Measurements from ENCODE around the gene PKIB.
"Not testable (repeated sequence)": the region's sequence is repeated elsewhere in the genome, so short reads cannot be mapped to it uniquely, and the experiment has no call there.

The PKIB gene

GRCh38 chr6:122740936-122741335, 130.7 kb downstream of the PKIB start:
- Histone ChIP-seq H3K9me3 (ENCODE audit: control insufficient read depth, insufficient read depth, low read depth, low read length) (peaks cover 8% of the 10 kb centered on the region; the same call in 1 of the 2 replicates), H3K27ac (ENCODE audit: low read depth, low read length) (no peak overlapping the region), H3K36me3 (ENCODE audit: control insufficient read depth, insufficient read depth, low read length) (no peaks in the 10 kb centered on the region), H3K27me3 (ENCODE audit: control insufficient read depth, insufficient read depth, low read length) (no peaks in the 10 kb centered on the region), H3K9ac (ENCODE audit: low read length) (no peak overlapping the region), H3K4me3 (ENCODE audit: low read depth, low read length) (no peak overlapping the region), H3K4me1 (ENCODE audit: control insufficient read depth, insufficient read depth, low read length) (peaks cover 4% of the 10 kb centered on the region)

- not testable (repeated sequence) for H3K9ac ChIP-seq (ENCODE audit: low read length); H3K4me1 ChIP-seq (ENCODE audit: control insufficient read depth, insufficient read depth, low read length); H3K9me3 ChIP-seq (ENCODE audit: control insufficient read depth, insufficient read depth, low read depth, low read length); H3K36me3 ChIP-seq (ENCODE audit: control insufficient read depth, insufficient read depth, low read length); H3K4me3 ChIP-seq (ENCODE audit: low read depth, low read length); H3K27me3 ChIP-seq (ENCODE audit: control insufficient read depth, insufficient read depth, low read length); H3K27ac ChIP-seq (ENCODE audit: low read depth, low read length)
Observed at GRCh38 chr6:122744247-122744646, 134.0 kb downstream of the PKIB start.

- H3K9ac ChIP-seq (ENCODE audit: low read length): not testable (repeated sequence)
- H3K9me3 ChIP-seq (ENCODE audit: control insufficient read depth, insufficient read depth, low read depth, low read length): peaks cover 10% of the 10 kb centered on the region
Observed at GRCh38 chr6:122744856-122745255, 134.7 kb downstream of the PKIB start.

GRCh38 chr6:122746688-122747087, 136.5 kb downstream of the PKIB start:
- Histone ChIP-seq H3K36me3 (ENCODE audit: control insufficient read depth, insufficient read depth, low read length) (no peaks in the 10 kb centered on the region), H3K27me3 (ENCODE audit: control insufficient read depth, insufficient read depth, low read length) (peaks cover 7% of the 10 kb centered on the region), H3K9ac (ENCODE audit: low read length) (no peak overlapping the region), H3K4me3 (ENCODE audit: low read depth, low read length) (no peak overlapping the region), H3K4me1 (ENCODE audit: control insufficient read depth, insufficient read depth, low read length) (no peaks in the 10 kb centered on the region), H3K27ac (ENCODE audit: low read depth, low read length) (no peak overlapping the region), H3K9me3 (ENCODE audit: control insufficient read depth, insufficient read depth, low read depth, low read length) (peaks cover 5% of the 10 kb centered on the region; the same call in 1 of the 2 replicates)

More at GRCh38 chr6:122744856-122745255, 134.7 kb downstream of the PKIB start:
- H3K36me3 ChIP-seq (ENCODE audit: control insufficient read depth, insufficient read depth, low read length); H3K4me3 ChIP-seq (ENCODE audit: low read depth, low read length); H3K27ac ChIP-seq (ENCODE audit: low read depth, low read length); H3K4me1 ChIP-seq (ENCODE audit: control insufficient read depth, insufficient read depth, low read length); H3K27me3 ChIP-seq (ENCODE audit: control insufficient read depth, insufficient read depth, low read length): not testable (repeated sequence)

GRCh38 chr6:122747573-122747972, 137.4 kb downstream of the PKIB start:
- H3K36me3 ChIP-seq (ENCODE audit: control insufficient read depth, insufficient read depth, low read length): no peaks in the 10 kb centered on the region
- H3K9ac ChIP-seq (ENCODE audit: low read length): no peak overlapping the region
- no peak overlapping the region for H3K4me3 ChIP-seq (ENCODE audit: low read depth, low read length)
- peaks cover 5% of the 10 kb centered on the region; the same call in 1 of the 2 replicates for H3K9me3 ChIP-seq (ENCODE audit: control insufficient read depth, insufficient read depth, low read depth, low read length)
- peaks cover 16% of the 10 kb centered on the region for H3K27me3 ChIP-seq (ENCODE audit: control insufficient read depth, insufficient read depth, low read length)
- no peak overlapping the region for H3K27ac ChIP-seq (ENCODE audit: low read depth, low read length)
- no peaks in the 10 kb centered on the region for H3K4me1 ChIP-seq (ENCODE audit: control insufficient read depth, insufficient read depth, low read length)

- H3K9ac ChIP-seq (ENCODE audit: low read length); H3K36me3 ChIP-seq (ENCODE audit: control insufficient read depth, insufficient read depth, low read length); H3K27ac ChIP-seq (ENCODE audit: low read depth, low read length); H3K4me1 ChIP-seq (ENCODE audit: control insufficient read depth, insufficient read depth, low read length); H3K4me3 ChIP-seq (ENCODE audit: low read depth, low read length); H3K9me3 ChIP-seq (ENCODE audit: control insufficient read depth, insufficient read depth, low read depth, low read length): not testable (repeated sequence)
- peaks cover 30% of the 10 kb centered on the region for H3K27me3 ChIP-seq (ENCODE audit: control insufficient read depth, insufficient read depth, low read length)
Observed at GRCh38 chr6:122748945-122749344, 138.7 kb downstream of the PKIB start.

- H3K27me3 ChIP-seq (ENCODE audit: control insufficient read depth, insufficient read depth, low read length): peaks cover 36% of the 10 kb centered on the region
- peaks cover 5% of the 10 kb centered on the region; the same call in 1 of the 2 replicates for H3K4me1 ChIP-seq (ENCODE audit: control insufficient read depth, insufficient read depth, low read length)
- no peaks in the 10 kb centered on the region for H3K36me3 ChIP-seq (ENCODE audit: control insufficient read depth, insufficient read depth, low read length)
- H3K9ac ChIP-seq (ENCODE audit: low read length): no peak overlapping the region
- peaks cover 5% of the 10 kb centered on the region; the same call in 1 of the 2 replicates for H3K9me3 ChIP-seq (ENCODE audit: control insufficient read depth, insufficient read depth, low read depth, low read length)
- no peak overlapping the region for H3K27ac ChIP-seq (ENCODE audit: low read depth, low read length)
- H3K4me3 ChIP-seq (ENCODE audit: low read depth, low read length): no peak overlapping the region
Observed at GRCh38 chr6:122749451-122750050, 139.3 kb downstream of the PKIB start.

- Histone ChIP-seq H3K27me3 (ENCODE audit: control insufficient read depth, insufficient read depth, low read length) (peaks cover 47% of the 10 kb centered on the region), H3K9me3 (ENCODE audit: control insufficient read depth, insufficient read depth, low read depth, low read length) (peaks cover 5% of the 10 kb centered on the region; the same call in 1 of the 2 replicates), H3K4me3 (ENCODE audit: low read depth, low read length) (no peak overlapping the region), H3K9ac (ENCODE audit: low read length) (no peak overlapping the region), H3K36me3 (ENCODE audit: control insufficient read depth, insufficient read depth, low read length) (no peaks in the 10 kb centered on the region), H3K27ac (ENCODE audit: low read depth, low read length) (no peak overlapping the region), H3K4me1 (ENCODE audit: control insufficient read depth, insufficient read depth, low read length) (peaks cover 8% of the 10 kb centered on the region; the same call in 1 of the 2 replicates)
Observed at GRCh38 chr6:122751326-122751725, 141.1 kb downstream of the PKIB start.

- Histone ChIP-seq H3K4me1 (ENCODE audit: control insufficient read depth, insufficient read depth, low read length) (peaks cover 10% of the 10 kb centered on the region; the same call in 1 of the 2 replicates), H3K9me3 (ENCODE audit: control insufficient read depth, insufficient read depth, low read depth, low read length) (peaks cover 5% of the 10 kb centered on the region; the same call in 1 of the 2 replicates), H3K36me3 (ENCODE audit: control insufficient read depth, insufficient read depth, low read length) (no peaks in the 10 kb centered on the region), H3K4me3 (ENCODE audit: low read depth, low read length) (no peak overlapping the region), H3K27ac (ENCODE audit: low read depth, low read length) (no peak overlapping the region), H3K9ac (ENCODE audit: low read length) (no peak overlapping the region), H3K27me3 (ENCODE audit: control insufficient read depth, insufficient read depth, low read length) (peaks cover 58% of the 10 kb centered on the region)
Observed at GRCh38 chr6:122752459-122752858, 142.3 kb downstream of the PKIB start.

- no peak overlapping the region for H3K4me3 ChIP-seq (ENCODE audit: low read depth, low read length)
Observed at GRCh38 chr6:122753000-122753687, 142.9 kb downstream of the PKIB start.

GRCh38 chr6:122753688-122754056, 143.5 kb downstream of the PKIB start:
- Histone ChIP-seq H3K9me3 (ENCODE audit: control insufficient read depth, insufficient read depth, low read depth, low read length) (peaks cover 5% of the 10 kb centered on the region; the same call in 1 of the 2 replicates), H3K4me1 (ENCODE audit: control insufficient read depth, insufficient read depth, low read length) (peaks cover 10% of the 10 kb centered on the region; the same call in 1 of the 2 replicates), H3K36me3 (ENCODE audit: control insufficient read depth, insufficient read depth, low read length) (no peaks in the 10 kb centered on the region), H3K9ac (ENCODE audit: low read length) (no peak overlapping the region), H3K4me3 (ENCODE audit: low read depth, low read length) (no peak overlapping the region), H3K27ac (ENCODE audit: low read depth, low read length) (no peak overlapping the region), H3K27me3 (ENCODE audit: control insufficient read depth, insufficient read depth, low read length) (peaks cover 70% of the 10 kb centered on the region)

More at GRCh38 chr6:122753000-122753687, 142.9 kb downstream of the PKIB start:
- Histone ChIP-seq H3K27me3 (ENCODE audit: control insufficient read depth, insufficient read depth, low read length) (peaks cover 65% of the 10 kb centered on the region), H3K9ac (ENCODE audit: low read length) (no peak overlapping the region), H3K27ac (ENCODE audit: low read depth, low read length) (no peak overlapping the region), H3K36me3 (ENCODE audit: control insufficient read depth, insufficient read depth, low read length) (no peaks in the 10 kb centered on the region), H3K9me3 (ENCODE audit: control insufficient read depth, insufficient read depth, low read depth, low read length) (peaks cover 5% of the 10 kb centered on the region; the same call in 1 of the 2 replicates), H3K4me1 (ENCODE audit: control insufficient read depth, insufficient read depth, low read length) (peaks cover 10% of the 10 kb centered on the region; the same call in 1 of the 2 replicates)

Data from HUES6 (cell line).